IMR-90 (cell line): ENCODE measurements around the gene TAF3. TPM values are rescaled to one million over a fixed set of nuclear protein-coding genes. Genes with fewer than 3 reads are reported as not detected.

ENCODE experiments used
- ATAC-seq: fragments of 200-7000 bp; cut with Tn5 transposase; 2 replicates; pipeline ENCODE4 v1.9.1; 2020; ENCODE audit warnings: low read depth, mild to moderate bottlenecking, moderate library complexity
- BruUV-seq: library from RNA; stranded (reverse); fragments of 400-500 nt; replicated peaks from 2 replicates; lab custom pipeline; 2021; lab: Mats Ljungman, UMichigan
- CTCF ChIA-PET: fragments of 300-600 bp; formaldehyde crosslinking; extraction: SDS; loops from one replicate; lab custom pipeline; 2021; ENCODE audit warnings: antibody characterized with exemption; lab: Yijun Ruan, JAX
- POLR2A ChIA-PET: fragments of 300-600 bp; sonication (Branson Sonifier 250); formaldehyde crosslinking; loops from one replicate; lab custom pipeline; 2022; ENCODE audit warnings: antibody characterized with exemption; ENCODE audit not compliant: unreplicated experiment; lab: Charles Lee
- DNase-seq: peaks from one replicate; pipeline ENCODE4 v3.0.0; 2013
- H2AFZ ChIP-seq: replicated peaks from 2 replicates; pipeline ENCODE3; 2013; ENCODE audit warnings: low read length, mild to moderate bottlenecking; ENCODE audit not compliant: poor library complexity
- H2AK5ac ChIP-seq: 2 replicates; pipeline ENCODE4 v1.6.1; 2013; ENCODE audit warnings: low read depth, low read length, inconsistent platforms
- H2AK9ac ChIP-seq: replicated peaks from 2 replicates; pipeline ENCODE3; 2013; ENCODE audit warnings: mild to moderate bottlenecking, low read depth, low read length, moderate library complexity; ENCODE audit not compliant: poor library complexity
- H2BK120ac ChIP-seq: 2 replicates; pipeline ENCODE4 v1.6.1; 2013; ENCODE audit warnings: low read depth, low read length, inconsistent platforms
- H2BK15ac ChIP-seq: 3 replicates; pipeline ENCODE4 v1.6.1; 2013; ENCODE audit warnings: low read depth, low read length, inconsistent platforms
- H2BK20ac ChIP-seq: 2 replicates; pipeline ENCODE4 v1.6.1; 2013; ENCODE audit warnings: low read depth, mild to moderate bottlenecking, inconsistent platforms, low read length, moderate library complexity
- H2BK5ac ChIP-seq: 2 replicates; pipeline ENCODE4 v1.6.1; 2013; ENCODE audit warnings: mild to moderate bottlenecking, low read depth, low read length, inconsistent platforms; ENCODE audit not compliant: poor library complexity, severe bottlenecking
- H3K14ac ChIP-seq: replicated peaks from 2 replicates; pipeline ENCODE4 v1.6.1; 2013; ENCODE audit warnings: low read depth, low read length, inconsistent platforms
- H3K18ac ChIP-seq: 2 replicates; pipeline ENCODE4 v1.6.1; 2013; ENCODE audit warnings: low read depth, low read length, control low read depth
- H3K23ac ChIP-seq: 2 replicates; pipeline ENCODE4 v1.6.1; 2013; ENCODE audit warnings: low read depth, low read length, inconsistent platforms
- H3K27ac ChIP-seq: 2 replicates; pipeline ENCODE4 v1.5.1; 2013; ENCODE audit warnings: mild to moderate bottlenecking, control low read depth, low read length; ENCODE audit not compliant: insufficient read depth
- H3K27me3 ChIP-seq: 2 replicates; pipeline ENCODE4 v1.6.1; 2013; ENCODE audit warnings: low read length; ENCODE audit not compliant: control insufficient read depth, insufficient read depth
- H3K36me3 ChIP-seq: 2 replicates; pipeline ENCODE4 v1.6.1; 2013; ENCODE audit warnings: low read length, mixed read lengths; ENCODE audit not compliant: control insufficient read depth, insufficient read depth
- H3K4ac ChIP-seq: 2 replicates; pipeline ENCODE4 v1.6.1; 2013; ENCODE audit warnings: low read depth, low read length, inconsistent platforms
- H3K4me1 ChIP-seq: 2 replicates; pipeline ENCODE4 v1.6.1; 2013; ENCODE audit warnings: low read length, mixed read lengths; ENCODE audit not compliant: control insufficient read depth, insufficient read depth
- H3K4me2 ChIP-seq: 2 replicates; pipeline ENCODE4 v1.6.1; 2013; ENCODE audit warnings: low read depth, mild to moderate bottlenecking, control low read depth, low read length, moderate library complexity
- H3K4me3 ChIP-seq: 2 replicates; pipeline ENCODE4 v1.5.1; 2013; ENCODE audit warnings: low read depth, mild to moderate bottlenecking, control low read depth, low read length, moderate library complexity; ENCODE audit not compliant: insufficient read depth
- H3K56ac ChIP-seq: 2 replicates; pipeline ENCODE4 v1.6.1; 2013; ENCODE audit warnings: low read length, inconsistent platforms; ENCODE audit not compliant: insufficient read depth; ENCODE audit errors: extremely low read depth
- H3K79me1 ChIP-seq, 2 experiments: 2 replicates each; pipeline ENCODE4 v1.6.1; 2013; ENCODE audit warnings: low read length in 2 of 2, inconsistent platforms in 1 of 2, low read depth in 1 of 2
- H3K9ac ChIP-seq: 2 replicates; pipeline ENCODE4 v1.6.1; 2013; ENCODE audit warnings: low read depth, low read length, control low read depth
- H3K9me1 ChIP-seq: 2 replicates; pipeline ENCODE4 v1.6.1; 2013; ENCODE audit warnings: low read length, inconsistent platforms; ENCODE audit not compliant: insufficient read depth
- H3K9me3 ChIP-seq: 2 replicates; pipeline ENCODE4 v1.6.1; 2013; ENCODE audit warnings: low read length; ENCODE audit not compliant: control insufficient read depth, insufficient read depth
- H4K20me1 ChIP-seq: 2 replicates; pipeline ENCODE4 v1.6.1; 2013; ENCODE audit warnings: low read length, inconsistent platforms; ENCODE audit not compliant: insufficient read depth
- H4K5ac ChIP-seq: 2 replicates; pipeline ENCODE4 v1.6.1; 2013; ENCODE audit warnings: mild to moderate bottlenecking, low read depth, low read length, control low read depth
- H4K8ac ChIP-seq, 2 experiments: 2 replicates each; pipeline ENCODE4 v1.6.1; 2013; ENCODE audit warnings: low read depth in 2 of 2, low read length in 2 of 2, control low read depth in 1 of 2, inconsistent platforms in 1 of 2
- H4K91ac ChIP-seq: 2 replicates; pipeline ENCODE4 v1.6.1; 2013; ENCODE audit warnings: low read depth, low read length, inconsistent platforms; ENCODE audit not compliant: insufficient read depth
- BHLHE40 ChIP-seq: fragments of 150-350 bp; IDR thresholded peaks from 2 replicates; pipeline ENCODE4 v1.6.1; 2016; ENCODE audit warnings: mild to moderate bottlenecking, low read depth, low read length
- CTCF ChIP-seq: conservative IDR thresholded peaks from 2 replicates; pipeline ENCODE4 v1.5.1; 2012; ENCODE audit warnings: mild to moderate bottlenecking, low read depth, low read length, improper control_type of control experiment
- ELK1 ChIP-seq: fragments of 150-350 bp; IDR thresholded peaks from 2 replicates; pipeline ENCODE4 v1.6.1; 2016; ENCODE audit warnings: low read depth, mild to moderate bottlenecking, low read length, moderate library complexity, borderline replicate concordance
- MAZ ChIP-seq: IDR thresholded peaks from 2 replicates; pipeline ENCODE4 v1.6.1; 2012; ENCODE audit warnings: low read depth, mild to moderate bottlenecking, low read length, improper control_type of control experiment, moderate library complexity, borderline replicate concordance
- MXI1 ChIP-seq: IDR thresholded peaks from 2 replicates; pipeline ENCODE4 v1.6.1; 2012; ENCODE audit warnings: low read depth, mild to moderate bottlenecking, low read length, moderate library complexity, borderline replicate concordance
- NFE2L2 ChIP-seq: fragments of 150-350 bp; IDR thresholded peaks from 2 replicates; pipeline ENCODE4 v1.6.1; 2016; ENCODE audit warnings: low read depth, mild to moderate bottlenecking, low read length
- POLR2A ChIP-seq: IDR thresholded peaks from 2 replicates; pipeline ENCODE4 v1.6.1; 2012; ENCODE audit warnings: mild to moderate bottlenecking, low read depth, low read length
- RFX5 ChIP-seq: IDR thresholded peaks from 2 replicates; pipeline ENCODE4 v1.8.0; 2012; ENCODE audit warnings: low read depth, mild to moderate bottlenecking, low read length, moderate library complexity
- SMC3 ChIP-seq: fragments of 150-350 bp; IDR thresholded peaks from 2 replicates; pipeline ENCODE4 v1.6.1; 2016; ENCODE audit warnings: low read depth, mild to moderate bottlenecking, antibody characterized with exemption, low read length, moderate library complexity
- USF2 ChIP-seq: fragments of 150-350 bp; IDR thresholded peaks from 2 replicates; pipeline ENCODE4 v1.6.1; 2017; ENCODE audit warnings: mild to moderate bottlenecking, antibody characterized with exemption, low read length, low read depth
- WGBS, 2 experiments: methylation state at CpG; one replicate each; pipeline versions ENCODE4 v1.1.5 to v1.1.7; 2013; ENCODE audit warnings: missing lambda C conversion rate in 2 of 2; ENCODE audit not compliant: insufficient read length in 1 of 2; ENCODE audit errors: extremely low coverage in 2 of 2; 5-methylcytosine and 5-hydroxymethylcytosine counted together
- dilution Hi-C: fragments of 300-500 bp; cut with HindIII; formaldehyde crosslinking; loops from one replicate; pipeline ENCODE4 v1.14.3; 2018; ENCODE audit warnings: low sequenced_read_pairs; ENCODE audit not compliant: unreplicated experiment
- in situ Hi-C: fragments of 300-500 bp; cut with MboI; formaldehyde crosslinking; loops from 3 replicates; pipeline ENCODE4 v1.14.3; 2019; ENCODE audit warnings: low sequenced_read_pairs, inconsistent platforms, mixed read lengths
- intact Hi-C: fragments of 100-400 bp; cut with micrococcal nuclease; formaldehyde crosslinking; loops from 2 replicates; pipeline ENCODE4 v1.10.0; 2022
- polyA plus RNA-seq, 3 experiments: library from polyadenylated mRNA; depleted of rRNA; stranded (reverse); fragments of >200 nt; gene quantifications; 2 replicates each; pipeline ENCODE4 v1.2.3, GENCODE V29; 2012; ENCODE audit warnings: low replicate concordance in 1 of 3
- total RNA-seq: library from RNA; depleted of rRNA; stranded (reverse); fragments of >200 nt; gene quantifications from 2 replicates; pipeline ENCODE4 v1.2.3, GENCODE V29; 2012

Gene TAF3
- total and polyA plus RNA-seq, 2 of the 4 experiments (the other 2 are of a cell fraction), result 1.4 to 2.3 TPM

GRCh38 chr10:8034466-8035005, 216.2 kb downstream of the TAF3 start:
- H2BK15ac ChIP-seq, result no peak overlapping the region
- H3K23ac ChIP-seq, result no peak overlapping the region
- H3K9ac ChIP-seq, result no peak overlapping the region
- H3K27me3 ChIP-seq, result peaks cover 84% of the 10 kb centered on the region
- no peak for TF ChIP-seq BHLHE40
- TF ChIP-seq CTCF, result no peak
- no peak for TF ChIP-seq NFE2L2
- no peak for TF ChIP-seq POLR2A
- no peak for TF ChIP-seq RFX5
- TF ChIP-seq MXI1, result no peak
- TF ChIP-seq USF2, result no peak
- no peak for TF ChIP-seq MAZ
- TF ChIP-seq SMC3, result no peak
- no peak for TF ChIP-seq ELK1
- H3K9me3 ChIP-seq, result peaks cover 16% of the 10 kb centered on the region
- no peaks in the 10 kb centered on the region for H3K36me3 ChIP-seq
- no peak overlapping the region for H3K4ac ChIP-seq
- dilution Hi-C loops, result no loop called here
- no peak overlapping the region for H2BK5ac ChIP-seq
- H3K56ac ChIP-seq, result no peak overlapping the region
- no peaks in the 10 kb centered on the region; the same call in 1 of the 2 replicates for H3K4me1 ChIP-seq
- no peak overlapping the region for H4K8ac ChIP-seq
- H4K91ac ChIP-seq, result no peak overlapping the region
- no peak overlapping the region for H4K5ac ChIP-seq
- no peak overlapping the region for H2BK120ac ChIP-seq
- H4K20me1 ChIP-seq, result no peaks in the 10 kb centered on the region; the same call in 1 of the 2 replicates
- intact Hi-C loops, result no loop called here
- H3K4me3 ChIP-seq, result no peak overlapping the region
- ChIA-PET CTCF (no interaction called here), POLR2A (no interaction called here)
- H3K79me1 ChIP-seq, result no peaks in the 10 kb centered on the region
- no TSS peak for BruUV-seq
- no peak overlapping the region for H2BK20ac ChIP-seq
- no peak overlapping the region for H3K27ac ChIP-seq
- DNase-seq (no peak), ATAC-seq (no peak; the same call in 1 of the 2 replicates)
- in situ Hi-C loops, result no loop called here
- H3K14ac ChIP-seq, result no peak overlapping the region
- H2AFZ ChIP-seq, result no peak overlapping the region
- no peaks in the 10 kb centered on the region for H3K9me1 ChIP-seq
- 10% methylated on average over 4 of the region's 37 CpGs; no CpG with 5 or more reads in 1 of the 2 experiments for WGBS, 2 experiments
- no peak overlapping the region for H3K4me2 ChIP-seq
- no peak overlapping the region for H3K18ac ChIP-seq
- H2AK5ac ChIP-seq, result no peak overlapping the region
- H2AK9ac ChIP-seq, result no peak overlapping the region
